GM23338 (cell line): ENCODE data around the gene SIN3B. TPM values are rescaled to one million over a fixed set of nuclear protein-coding genes. Genes with fewer than 3 reads are reported as not detected.

ENCODE experiments used
- ATAC-seq: fragments of 200-7000 bp; cut with Tn5 transposase; 3 replicates; pipeline ENCODE4 v1.9.1; 2020
- DNase-seq: peaks from one replicate; pipeline ENCODE4 v3.0.0-alpha.2; 2015; ENCODE audit warnings: low spot score
- H2AFZ ChIP-seq: fragments of 200-600 bp; sonication (generic); 2 replicates; pipeline ENCODE4 v1.8.0; 2016; ENCODE audit warnings: antibody characterized with exemption, mild to moderate bottlenecking, moderate library complexity
- H3F3A ChIP-seq: fragments of 200-600 bp; sonication (generic); replicated peaks from 2 replicates; pipeline ENCODE4 v1.8.0; 2017; ENCODE audit warnings: antibody characterized with exemption, mixed run types, low read depth
- H3K27ac ChIP-seq: fragments of 200-600 bp; sonication (generic); 2 replicates; pipeline ENCODE4 v1.6.1; 2016; ENCODE audit warnings: low read depth
- H3K27me3 ChIP-seq: fragments of 200-600 bp; sonication (generic); 2 replicates; pipeline ENCODE4 v1.8.0; 2016; ENCODE audit warnings: mild to moderate bottlenecking, mixed run types, moderate library complexity; ENCODE audit not compliant: insufficient read depth
- H3K36me3 ChIP-seq: fragments of 200-600 bp; sonication (generic); 2 replicates; pipeline ENCODE4 v1.8.0; 2016; ENCODE audit warnings: mild to moderate bottlenecking; ENCODE audit not compliant: insufficient read depth
- H3K4me1 ChIP-seq: fragments of 200-600 bp; sonication (generic); 2 replicates; pipeline ENCODE4 v1.8.0; 2016; ENCODE audit warnings: mild to moderate bottlenecking, moderate library complexity; ENCODE audit not compliant: insufficient read depth
- H3K4me2 ChIP-seq: fragments of 200-600 bp; sonication (generic); 2 replicates; pipeline ENCODE4 v1.7.1; 2017; ENCODE audit warnings: mixed run types
- H3K4me3 ChIP-seq: fragments of 200-600 bp; sonication (generic); 2 replicates; pipeline ENCODE4 v1.6.1; 2016; ENCODE audit warnings: mixed run types
- H3K79me2 ChIP-seq: fragments of 200-600 bp; sonication (generic); replicated peaks from 2 replicates; pipeline ENCODE4 v1.8.0; 2017; ENCODE audit warnings: mild to moderate bottlenecking; ENCODE audit not compliant: insufficient read depth
- H3K9me2 ChIP-seq: fragments of 200-600 bp; sonication (generic); 2 replicates; pipeline ENCODE4 v1.8.0; 2017; ENCODE audit not compliant: insufficient read depth
- H4K20me1 ChIP-seq: fragments of 200-600 bp; sonication (generic); replicated peaks from 2 replicates; pipeline ENCODE4 v1.8.0; 2017; ENCODE audit warnings: mild to moderate bottlenecking; ENCODE audit not compliant: insufficient read depth
- H3K27ac Mint-ChIP-seq: 2 replicates; pipeline ENCODE4 v1.8.0; 2020; ENCODE audit warnings: inconsistent platforms, mild to moderate bottlenecking, moderate library complexity, mixed read lengths
- H3K27me3 Mint-ChIP-seq: 3 replicates; pipeline ENCODE4 v1.8.0; 2022; ENCODE audit warnings: low read depth, mild to moderate bottlenecking, moderate library complexity, mixed read lengths, inconsistent platforms; ENCODE audit not compliant: insufficient read depth, poor library complexity
- H3K36me3 Mint-ChIP-seq: 3 replicates; pipeline ENCODE4 v1.8.0; 2021; ENCODE audit warnings: low read depth, mild to moderate bottlenecking, inconsistent platforms, moderate library complexity, mixed read lengths
- H3K4me1 Mint-ChIP-seq: 3 replicates; pipeline ENCODE4 v1.8.0; 2020; ENCODE audit warnings: mild to moderate bottlenecking, inconsistent platforms, mixed read lengths
- H3K4me3 Mint-ChIP-seq: 3 replicates; pipeline ENCODE4 v1.8.0; 2021; ENCODE audit warnings: moderate library complexity, mild to moderate bottlenecking, inconsistent platforms, mixed read lengths
- H3K9me3 Mint-ChIP-seq: 3 replicates; pipeline ENCODE4 v1.8.0; 2020; ENCODE audit warnings: moderate library complexity, mild to moderate bottlenecking, inconsistent platforms, mixed read lengths
- EZH2 ChIP-seq: fragments of 200-600 bp; sonication (generic); IDR thresholded peaks from one replicate; pipeline ENCODE4 v1.8.0; 2017; ENCODE audit warnings: antibody characterized with exemption, mild to moderate bottlenecking, low read depth; ENCODE audit not compliant: unreplicated experiment
- EZH2phosphoT487 ChIP-seq: fragments of 200-600 bp; sonication (generic); IDR thresholded peaks from one replicate; pipeline ENCODE4 v1.8.1; 2018; ENCODE audit warnings: antibody characterized with exemption; ENCODE audit not compliant: unreplicated experiment
- JUNB ChIP-seq: IDR thresholded peaks from one replicate; pipeline ENCODE4 v1.6.1; 2016; ENCODE audit warnings: antibody characterized with exemption; ENCODE audit not compliant: unreplicated experiment
- STAT1 ChIP-seq: IDR thresholded peaks from one replicate; pipeline ENCODE4 v1.6.1; 2016; ENCODE audit warnings: antibody characterized with exemption; ENCODE audit not compliant: unreplicated experiment
- ZNF114 ChIP-seq: fragments of 250-450 bp; sonication (Bioruptor Pico); IDR thresholded peaks from 2 replicates; pipeline ENCODE4 v1.5.0; 2020; ENCODE audit warnings: mild to moderate bottlenecking, moderate library complexity
- ZNF462 ChIP-seq: fragments of 250-450 bp; sonication (Bioruptor Pico); IDR thresholded peaks from 2 replicates; pipeline ENCODE4 v1.5.0; 2020; ENCODE audit warnings: mild to moderate bottlenecking, moderate library complexity
- polyA plus RNA-seq: library from polyadenylated mRNA; unstranded; fragments of >200 nt; fragmentation: Nextera tagmentation; extraction: Ambion mirVana; gene quantifications from 2 replicates; pipeline ENCODE4 v1.2.1, GENCODE V29; 2016
- total RNA-seq: library from RNA; depleted of rRNA; stranded (reverse); fragments of >200 nt; shearing (Covaris generic); gene quantifications from 2 replicates; pipeline ENCODE4 v1.2.3, GENCODE V29; 2014

SIN3B gene
- total and polyA plus RNA-seq, 2 experiments from 2014 or later: 37.6 to 68.6 TPM

GRCh38 chr19:16791942-16792341 is 37.3 kb upstream of the SIN3B start:
- TF ChIP-seq EZH2 (no peak), STAT1 (no peak), JUNB (no peak), EZH2phosphoT487 (no peak), ZNF462 (CRISPR knock-in tag) (no peak), ZNF114 (CRISPR knock-in tag) (no peak)
- Histone ChIP-seq H3K4me2 (no peak overlapping the region), H3K79me2 (no peaks in the 10 kb centered on the region), H3K27ac (no peak overlapping the region), H3K9me2 (no peaks in the 10 kb centered on the region), H4K20me1 (no peaks in the 10 kb centered on the region), H3K27me3 (no peaks in the 10 kb centered on the region), H3F3A (no peaks in the 10 kb centered on the region), H3K36me3 (0 out of 2 replicates have a peak, but pooled peaks cover 3% of the 10 kb centered on the region), H3K4me1 (no peaks in the 10 kb centered on the region), H3K4me3 (no peak overlapping the region), H2AFZ (no peak overlapping the region)
- Mint-ChIP-seq H3K27ac (no peak overlapping the region), H3K36me3 (peaks cover 20% of the 10 kb centered on the region), H3K27me3 (peaks cover 3% of the 10 kb centered on the region), H3K4me3 (no peak overlapping the region), H3K9me3 (peaks cover 61% of the 10 kb centered on the region), H3K4me1 (no peaks in the 10 kb centered on the region)
- DNase-seq (no peak), ATAC-seq (no peak)
